MM.1S (cell line): ENCODE results near the gene LRRC4C.

Experiments
- DNase-seq: peaks from one replicate; pipeline ENCODE4 v3.0.0-alpha.2; 2015
- H2AFZ ChIP-seq: fragments of 300-600 bp; sonication (generic); 2 replicates; pipeline ENCODE4 v1.6.0; 2016; ENCODE audit warnings: antibody characterized with exemption, low read length
- H3F3A ChIP-seq: fragments of 300-600 bp; sonication (generic); 2 replicates; pipeline ENCODE4 v1.6.1; 2016; ENCODE audit warnings: mild to moderate bottlenecking, antibody characterized with exemption, low read length, moderate library complexity, mixed read lengths; ENCODE audit not compliant: insufficient read depth
- H3K27ac ChIP-seq: fragments of 300-600 bp; sonication (generic); 2 replicates; pipeline ENCODE4 v1.5.1; 2016; ENCODE audit warnings: mild to moderate bottlenecking, low read length
- H3K27me3 ChIP-seq: fragments of 300-600 bp; sonication (generic); replicated peaks from 2 replicates; pipeline ENCODE4 v1.6.0; 2016; ENCODE audit warnings: low read length; ENCODE audit not compliant: insufficient read depth
- H3K36me3 ChIP-seq: fragments of 300-600 bp; sonication (generic); replicated peaks from 2 replicates; pipeline ENCODE4 v1.6.1; 2016; ENCODE audit warnings: mild to moderate bottlenecking, low read length, mixed read lengths; ENCODE audit not compliant: insufficient read depth
- H3K4me1 ChIP-seq: fragments of 300-600 bp; sonication (generic); 2 replicates; pipeline ENCODE4 v1.6.1; 2016; ENCODE audit warnings: low read length, mixed read lengths
- H3K4me2 ChIP-seq: fragments of 300-600 bp; sonication (generic); 2 replicates; pipeline ENCODE4 v1.6.0; 2016; ENCODE audit warnings: low read depth, low read length
- H3K4me3 ChIP-seq: fragments of 300-600 bp; sonication (generic); 2 replicates; pipeline ENCODE4 v1.5.1; 2016; ENCODE audit warnings: low read length, mixed read lengths
- H3K79me2 ChIP-seq: fragments of 300-600 bp; sonication (generic); 2 replicates; pipeline ENCODE4 v1.6.1; 2016; ENCODE audit warnings: mixed run types, low read length, mixed read lengths
- H3K9ac ChIP-seq: fragments of 300-600 bp; sonication (generic); 2 replicates; pipeline ENCODE4 v1.6.1; 2016; ENCODE audit warnings: low read length, mixed read lengths
- H3K9me2 ChIP-seq: fragments of 300-600 bp; sonication (generic); replicated peaks from 2 replicates; pipeline ENCODE4 v1.6.1; 2016; ENCODE audit warnings: mild to moderate bottlenecking, low read length, mixed read lengths; ENCODE audit not compliant: insufficient read depth
- H3K9me3 ChIP-seq: fragments of 300-600 bp; sonication (generic); replicated peaks from 2 replicates; pipeline ENCODE4 v1.6.1; 2016; ENCODE audit warnings: mild to moderate bottlenecking, low read length, mixed read lengths; ENCODE audit not compliant: insufficient read depth
- H4K20me1 ChIP-seq: fragments of 300-600 bp; sonication (generic); 2 replicates; pipeline ENCODE4 v1.6.1; 2016; ENCODE audit warnings: mild to moderate bottlenecking, low read length, moderate library complexity, mixed read lengths; ENCODE audit not compliant: insufficient read depth
- CTCF ChIP-seq: fragments of 300-600 bp; sonication (generic); IDR thresholded peaks from 2 replicates; pipeline ENCODE4 v1.5.1; 2016; ENCODE audit warnings: antibody characterized with exemption, low read length, mixed read lengths
- EZH2 ChIP-seq: fragments of 300-600 bp; sonication (generic); optimal IDR thresholded peaks from 2 replicates; pipeline ENCODE3; 2017; ENCODE audit warnings: low read depth, mild to moderate bottlenecking, antibody characterized with exemption, low read length, mixed read lengths
- EZH2phosphoT487 ChIP-seq: fragments of 300-600 bp; sonication (generic); IDR thresholded peaks from 2 replicates; pipeline ENCODE4 v1.6.1; 2018; ENCODE audit warnings: antibody characterized with exemption, low read length

Gene LRRC4C

GRCh38 chr11:40328890-40329614 lies 1130.4 kb downstream of the LRRC4C start:
- no peak for TF ChIP-seq EZH2phosphoT487
- no peak for TF ChIP-seq CTCF
- TF ChIP-seq EZH2: no peak
- Histone ChIP-seq H3K9ac (no peak overlapping the region), H3K79me2 (no peaks in the 10 kb centered on the region), H4K20me1 (no peaks in the 10 kb centered on the region), H3K4me2 (no peak overlapping the region), H3K4me1 (no peaks in the 10 kb centered on the region), H2AFZ (0 out of 2 replicates have a peak overlapping the region, but pooled peaks have one; percentile 42), H3K27ac (no peak overlapping the region), H3K27me3 (no peaks in the 10 kb centered on the region), H3K4me3 (no peak overlapping the region), H3K9me3 (no peaks in the 10 kb centered on the region), H3K36me3 (no peaks in the 10 kb centered on the region), H3F3A (no peaks in the 10 kb centered on the region), H3K9me2 (no peaks in the 10 kb centered on the region)
- DNase-seq: no peak

GRCh38 chr11:40323241-40323640 lies 1136.2 kb downstream of the LRRC4C start:
- H3K9me2 ChIP-seq: no peaks in the 10 kb centered on the region
- no peaks in the 10 kb centered on the region for H3K4me1 ChIP-seq
- no peaks in the 10 kb centered on the region for H3F3A ChIP-seq
- no peak for DNase-seq
- H3K9ac ChIP-seq: no peak overlapping the region
- H3K4me3 ChIP-seq: no peak overlapping the region
- no peaks in the 10 kb centered on the region for H3K79me2 ChIP-seq
- no peaks in the 10 kb centered on the region for H3K27me3 ChIP-seq
- no peak for TF ChIP-seq CTCF
- H3K4me2 ChIP-seq: no peak overlapping the region
- no peak overlapping the region for H3K27ac ChIP-seq
- no peaks in the 10 kb centered on the region for H3K9me3 ChIP-seq
- no peaks in the 10 kb centered on the region for H3K36me3 ChIP-seq
- H4K20me1 ChIP-seq: no peaks in the 10 kb centered on the region
- no peak overlapping the region for H2AFZ ChIP-seq

- Histone ChIP-seq H2AFZ (no peak overlapping the region), H3K36me3 (no peaks in the 10 kb centered on the region), H3K79me2 (no peaks in the 10 kb centered on the region), H3K9ac (no peak overlapping the region), H3K27ac (no peak overlapping the region), H3K4me2 (no peak overlapping the region), H3K9me3 (no peaks in the 10 kb centered on the region), H4K20me1 (no peaks in the 10 kb centered on the region), H3F3A (no peaks in the 10 kb centered on the region), H3K9me2 (no peaks in the 10 kb centered on the region), H3K27me3 (no peaks in the 10 kb centered on the region), H3K4me1 (no peaks in the 10 kb centered on the region), H3K4me3 (no peak overlapping the region)
- no peak for DNase-seq
- TF ChIP-seq EZH2: no peak
These were observed 1137.9 kb downstream of the LRRC4C start for GRCh38 chr11:40321537-40321936.

GRCh38 chr11:40316171-40316570 lies 1143.3 kb downstream of the LRRC4C start:
- no peaks in the 10 kb centered on the region for H3K36me3 ChIP-seq
- no peaks in the 10 kb centered on the region for H3K9me3 ChIP-seq
- no peaks in the 10 kb centered on the region for H3K27me3 ChIP-seq
- no peaks in the 10 kb centered on the region for H3K79me2 ChIP-seq
- DNase-seq: no peak
- no peak overlapping the region for H3K27ac ChIP-seq
- no peaks in the 10 kb centered on the region for H3F3A ChIP-seq
- H3K4me3 ChIP-seq: no peak overlapping the region
- H3K9me2 ChIP-seq: no peaks in the 10 kb centered on the region
- no peaks in the 10 kb centered on the region for H3K4me1 ChIP-seq
- no peak overlapping the region for H3K4me2 ChIP-seq
- no peak for TF ChIP-seq CTCF
- TF ChIP-seq EZH2: no peak
- no peak for TF ChIP-seq EZH2phosphoT487
- no peak overlapping the region for H3K9ac ChIP-seq
- no peaks in the 10 kb centered on the region for H4K20me1 ChIP-seq
- no peak overlapping the region for H2AFZ ChIP-seq
